HG02884 (cell line): ENCODE results near the gene SLC3A2.
"Not testable (repeated sequence)": the region's sequence is repeated elsewhere in the genome, so short reads cannot be mapped to it uniquely, and the experiment has no call there.

Experiments used
- ATAC-seq: cut with Tn5 transposase; IDR thresholded peaks from one replicate; pipeline ENCODE4 v1.9.1; 2021; ENCODE audit warnings: mild to moderate bottlenecking, moderate library complexity; ENCODE audit not compliant: unreplicated experiment

SLC3A2 gene

GRCh38 chr11:62880803-62881578 lies at the start of gene SLC3A2:
SLC3A2 (plus strand) TSS chr11:62880896; CDS start chr11:62881024, 128 bp downstream.
- peak; percentile 73 for ATAC-seq

DNA sequence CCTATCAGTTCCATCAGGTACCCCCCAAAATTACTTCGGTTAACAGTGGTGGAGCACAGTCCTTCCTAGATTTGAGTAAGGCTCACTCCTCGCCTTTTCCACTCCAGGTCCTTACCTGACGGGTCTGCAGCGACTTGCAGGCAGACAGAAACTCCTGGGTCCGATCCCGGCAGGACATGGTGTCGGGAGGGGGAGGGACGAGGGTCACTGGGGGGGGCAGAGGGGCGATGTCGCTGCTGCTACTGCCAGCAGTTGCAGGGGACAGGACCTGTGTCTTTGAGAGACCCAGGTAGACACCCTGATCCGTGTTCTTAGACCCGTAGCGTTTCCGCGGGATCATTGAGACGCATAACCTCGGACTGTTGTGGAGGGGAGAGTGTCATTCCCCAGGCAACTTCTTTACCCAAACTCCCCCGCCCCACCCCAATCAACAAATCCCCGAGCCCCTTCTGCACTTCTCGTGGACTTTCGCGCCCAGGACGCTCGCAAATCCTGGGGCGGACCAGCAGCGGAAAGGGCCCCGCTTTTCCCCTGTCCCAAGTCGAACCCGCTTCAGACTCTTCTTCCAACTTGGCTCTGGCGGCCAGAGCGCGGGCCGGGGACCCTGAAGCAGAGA lies 49.7 kb upstream of the SLC3A2 start:
- ATAC-seq, result peak; percentile 7

GRCh38 chr11:62831520-62832335 lies 49.0 kb upstream of the SLC3A2 start, which contains the start of gene STX5:
STX5 (minus strand) TSS chr11:62832051; CDS start chr11:62831243, 808 bp downstream.
- ATAC-seq, result peak; percentile 78

GRCh38 chr11:62832336-62833234 lies 48.1 kb upstream of the SLC3A2 start, which contains the start of gene TEX54:
TEX54 (minus strand) TSS chr11:62832841.
- ATAC-seq, result peak; percentile 14

GRCh38 chr11:62835336-62835735 lies 45.4 kb upstream of the SLC3A2 start:
- ATAC-seq, result no peak

- no peak for ATAC-seq
Observed at GRCh38 chr11:62839050-62839945, 41.4 kb upstream of the SLC3A2 start, which contains the start of gene WDR74. WDR74 (minus strand) TSS chr11:62839590; CDS start chr11:62839570, 20 bp downstream.

GRCh38 chr11:62840721-62841360 lies 39.9 kb upstream of the SLC3A2 start:
- not testable (repeated sequence) for ATAC-seq

GRCh38 chr11:62841361-62842170 lies 39.1 kb upstream of the SLC3A2 start:
- ATAC-seq, result peak; percentile 46

- no peak for ATAC-seq
Observed at GRCh38 chr11:62842171-62842741, 38.4 kb upstream of the SLC3A2 start.

DNA sequence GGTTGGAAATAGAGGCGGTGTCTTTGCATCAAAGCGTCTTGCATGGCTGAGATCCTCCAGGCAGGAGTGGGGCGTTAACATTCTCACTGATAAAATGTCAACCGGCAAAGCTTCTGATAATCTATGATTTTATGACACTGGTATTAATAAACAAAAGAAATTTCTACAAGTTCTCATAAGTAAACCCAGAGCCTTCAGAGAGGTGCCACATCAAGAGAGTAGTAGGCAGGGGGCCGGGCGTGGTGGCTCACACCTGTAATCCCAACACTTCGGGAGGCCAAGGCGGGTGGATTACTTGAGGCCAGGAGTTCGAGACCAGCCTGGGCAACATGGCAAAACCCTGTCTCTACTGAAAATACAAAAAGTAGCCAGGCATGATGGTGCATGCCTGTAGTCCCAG lies 37.8 kb upstream of the SLC3A2 start:
- ATAC-seq, result not testable (repeated sequence)

- ATAC-seq, result no peak
Observed at GRCh38 chr11:62843466-62843865, 37.2 kb upstream of the SLC3A2 start.

GRCh38 chr11:62844154-62844553 lies 36.5 kb upstream of the SLC3A2 start:
- no peak for ATAC-seq

DNA sequence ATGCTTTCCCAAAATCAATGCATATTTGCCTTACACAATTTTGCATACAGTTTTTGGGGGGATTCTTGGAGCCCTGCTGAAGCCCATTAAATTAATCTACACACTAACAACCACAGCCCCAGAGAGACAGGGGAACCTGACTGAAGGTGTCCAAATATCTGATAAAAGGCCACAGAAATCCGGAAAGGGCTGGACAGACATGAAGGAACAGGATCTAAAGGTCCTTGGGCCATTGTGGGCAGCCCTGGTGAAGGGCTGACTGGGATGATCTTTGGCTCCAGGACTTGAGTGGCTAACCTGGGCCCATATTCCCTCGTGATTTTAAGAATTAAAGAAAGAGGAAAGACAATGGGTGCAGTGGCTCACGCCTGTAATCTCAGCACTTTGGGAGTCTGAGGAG lies 34.5 kb upstream of the SLC3A2 start:
- ATAC-seq, result no peak

DNA sequence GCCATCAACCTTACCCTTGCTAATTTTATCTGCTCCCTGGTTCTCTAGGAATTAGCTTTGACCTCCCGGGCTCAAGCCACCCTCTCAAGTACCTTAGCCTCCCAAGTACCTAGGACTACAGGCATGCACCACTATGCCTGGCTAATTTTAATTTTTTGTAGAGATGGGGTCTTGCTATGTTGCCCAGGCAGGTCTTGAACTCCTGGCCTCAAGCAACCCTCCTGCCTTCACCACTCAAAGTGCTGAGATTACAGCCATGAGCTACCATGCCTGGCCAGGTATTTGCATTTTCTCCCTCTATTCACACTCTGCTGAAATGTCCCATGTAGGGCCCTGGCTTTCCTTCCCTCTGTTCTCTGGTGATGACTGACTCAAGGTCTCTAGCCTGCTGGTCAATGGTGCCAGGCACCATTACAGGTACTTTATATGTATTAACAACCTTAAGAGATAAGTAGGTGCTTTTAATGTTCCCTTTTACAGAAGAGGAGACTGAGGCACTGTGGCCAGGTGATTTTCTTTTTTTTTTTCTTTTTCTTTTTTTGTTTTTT lies 32.9 kb upstream of the SLC3A2 start:
- no peak for ATAC-seq

- ATAC-seq, result no peak
Observed at GRCh38 chr11:62850911-62851806, 29.5 kb upstream of the SLC3A2 start.

DNA sequence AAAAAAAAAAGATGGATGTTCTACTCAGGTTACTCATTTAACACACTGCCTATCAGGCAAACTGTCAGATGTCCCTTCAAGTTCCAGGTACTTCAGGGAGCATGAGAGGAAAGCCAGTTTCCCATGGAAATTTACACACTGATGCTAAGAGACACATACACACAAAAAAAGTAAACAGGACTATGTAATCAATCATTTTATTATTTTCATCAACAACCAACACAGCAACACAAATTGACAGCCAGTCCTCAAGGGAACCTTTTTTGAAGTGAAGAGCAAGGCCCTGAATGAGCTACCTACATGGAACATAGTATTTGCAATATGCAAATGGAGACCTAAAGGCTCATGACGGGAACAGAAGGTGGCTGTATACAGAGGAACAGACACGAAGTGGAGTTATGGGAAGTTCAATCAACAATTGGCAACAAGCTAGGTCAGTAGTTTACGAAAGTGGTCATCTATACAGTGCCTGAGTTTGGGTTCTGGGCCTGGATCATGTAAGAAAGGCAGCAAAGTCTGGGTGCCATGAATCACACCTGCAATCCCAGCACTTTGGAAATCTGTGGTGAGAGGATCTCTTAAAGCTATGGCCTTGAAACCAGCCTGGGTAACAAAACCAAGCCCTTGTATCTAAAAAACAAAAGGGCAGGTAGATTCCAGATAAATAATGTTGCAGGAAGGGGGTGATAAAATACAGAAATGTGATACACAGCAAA lies 28.7 kb upstream of the SLC3A2 start:
- ATAC-seq, result no peak
